Suprapubic skin (tissue), 4 donors: Measurements from ENCODE around the gene SND1.

Experiments
- CTCF ChIP-seq, 2 donors: fragments of 200-600 bp in 1 of 2; fragments of 450-650 bp in 1 of 2; sonication (generic) in 1 of 2; IDR thresholded peaks; one replicate each; pipeline ENCODE4 v1.5.1; 2016 to 2019; ENCODE audit warnings: antibody characterized with exemption in 2 of 2, mild to moderate bottlenecking in 1 of 2, moderate library complexity in 1 of 2
- EP300 ChIP-seq: sonication (generic); formaldehyde crosslinking; IDR thresholded peaks from one replicate; pipeline ENCODE4 v1.6.1; 2017; ENCODE audit warnings: antibody characterized with exemption
- POLR2A ChIP-seq, 2 donors: fragments of 450-650 bp; IDR thresholded peaks; one replicate each; pipeline ENCODE4 v1.6.1; 2017; ENCODE audit warnings: antibody characterized with exemption in 2 of 2, mild to moderate bottlenecking in 2 of 2, moderate library complexity in 2 of 2
- POLR2AphosphoS5 ChIP-seq, 3 donors: sonication (generic); formaldehyde crosslinking; IDR thresholded peaks; one replicate each; pipeline ENCODE4 v1.6.1; 2017; ENCODE audit warnings: antibody characterized with exemption in 3 of 3

GRCh38 chr7:127732306-127732705 lies 80.3 kb downstream of the SND1 start:
- TF ChIP-seq POLR2A (IDR thresholded peaks at IDR 0.05) (no peak), CTCF (IDR thresholded peaks at IDR 0.05) (no peak), POLR2AphosphoS5 (IDR thresholded peaks at IDR 0.05) (no peak), EP300 (no peak)
